Measurements from ENCODE around the gene AMBRA1. TPM values are rescaled to one million over a fixed set of nuclear protein-coding genes. Genes with fewer than 3 reads are reported as not detected.

AMBRA1 gene
- total RNA-seq, 2 experiments from 2014 or later = 24.6 to 30.7 TPM

- POLR2A ChIA-PET = interaction anchor here (1.0 kb wide), 1 partner anchor 27 kb away, joined by 3 read pairs; no protein-coding TSS in a partner anchor
These were observed 205.8 kb downstream of the AMBRA1 start for GRCh38 chr11:46387919-46388618.

GRCh38 chr11:46387456-46387855, 206.4 kb downstream of the AMBRA1 start:
- H2AFZ ChIP-seq (ENCODE audit: low read length) = no peak overlapping the region
- H3K4me2 ChIP-seq (ENCODE audit: low read length) = no peak overlapping the region

More at GRCh38 chr11:46387919-46388618, 205.8 kb downstream of the AMBRA1 start:
- Histone ChIP-seq H3K27ac (ENCODE audit: low read depth, low read length, poor library complexity, severe bottlenecking) (no peak overlapping the region), H3K9me2 (ENCODE audit: insufficient read depth, low read length) (no peaks in the 10 kb centered on the region), H3K4me3 (ENCODE audit: low read depth, low read length, poor library complexity, severe bottlenecking) (no peak overlapping the region), H3K4me1 (ENCODE audit: insufficient read depth, low read length, poor library complexity, severe bottlenecking) (no peaks in the 10 kb centered on the region), H3K79me2 (ENCODE audit: insufficient read depth, low read depth, low read length) (no peaks in the 10 kb centered on the region), H3K9me3 (ENCODE audit: low read length) (no peaks in the 10 kb centered on the region), H4K20me1 (ENCODE audit: insufficient read depth, low read length) (no peaks in the 10 kb centered on the region), H3K4me2 (ENCODE audit: low read length) (no peak overlapping the region), H2AFZ (ENCODE audit: low read length) (no peak overlapping the region), H3K36me3 (ENCODE audit: insufficient read depth, low read length) (no peaks in the 10 kb centered on the region)
- CTCF ChIA-PET (ENCODE audit: unreplicated experiment) = no interaction called here
- no peak for DNase-seq (ENCODE audit: low spot score)
- intact Hi-C loops (cut with micrococcal nuclease; ENCODE audit: unreplicated experiment) = no loop called here
- TF ChIP-seq EZH2phosphoT487 (IDR thresholded peaks at IDR 0.05; ENCODE audit: borderline replicate concordance, low read depth, low read length) = no peak
- no peak for TF ChIP-seq CTCF (conservative IDR thresholded peaks at IDR 0.05; ENCODE audit: low read length)
- no TSS peak for BruUV-seq (replicated peaks)

More at GRCh38 chr11:46387456-46387855, 206.4 kb downstream of the AMBRA1 start:
- Histone ChIP-seq H3K4me1 (ENCODE audit: insufficient read depth, low read length, poor library complexity, severe bottlenecking) (no peaks in the 10 kb centered on the region), H3K36me3 (ENCODE audit: insufficient read depth, low read length) (no peaks in the 10 kb centered on the region), H3K79me2 (ENCODE audit: insufficient read depth, low read depth, low read length) (no peaks in the 10 kb centered on the region), H4K20me1 (ENCODE audit: insufficient read depth, low read length) (no peaks in the 10 kb centered on the region), H3K27ac (ENCODE audit: low read depth, low read length, poor library complexity, severe bottlenecking) (no peak overlapping the region), H3K4me3 (ENCODE audit: low read depth, low read length, poor library complexity, severe bottlenecking) (no peak overlapping the region), H3K9me3 (ENCODE audit: low read length) (no peaks in the 10 kb centered on the region), H3K9me2 (ENCODE audit: insufficient read depth, low read length) (no peaks in the 10 kb centered on the region)
- ChIA-PET POLR2A (no interaction called here), CTCF (ENCODE audit: unreplicated experiment) (interaction anchor here (0.5 kb wide), 1 partner anchor 517 kb away, joined by 3 read pairs; no protein-coding TSS in a partner anchor)
- no TSS peak for BruUV-seq (replicated peaks)
- TF ChIP-seq EZH2phosphoT487 (IDR thresholded peaks at IDR 0.05; ENCODE audit: borderline replicate concordance, low read depth, low read length) (no peak), CTCF (conservative IDR thresholded peaks at IDR 0.05; ENCODE audit: low read length) (no peak)
- intact Hi-C loops (cut with micrococcal nuclease; ENCODE audit: unreplicated experiment) = no loop called here
- no peak for DNase-seq (ENCODE audit: low spot score)
